Measurements from ENCODE around the gene NAT10.

DNA sequence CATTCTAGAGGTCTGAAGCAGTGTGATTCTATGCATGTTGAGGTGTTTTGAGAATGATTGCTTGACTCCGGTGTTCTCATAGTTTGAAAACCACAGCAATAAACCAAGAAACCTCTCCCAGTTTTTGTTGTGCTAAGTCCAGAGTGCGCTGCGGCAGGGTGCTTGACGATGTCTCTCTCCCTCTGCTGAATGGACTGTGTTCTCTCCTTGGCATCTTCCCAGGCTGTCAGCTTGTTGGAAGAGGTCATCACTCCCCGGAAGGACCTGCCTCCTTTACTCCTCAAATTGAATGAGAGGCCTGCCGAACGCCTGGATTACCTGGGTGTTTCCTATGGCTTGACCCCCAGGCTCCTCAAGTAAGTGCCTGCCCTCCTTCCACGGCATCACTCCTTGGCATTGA, 31.0 kb downstream of the NAT10 start:
- TF ChIP-seq POLR2AphosphoS5 (IDR thresholded peaks at IDR 0.05) (no peak), EZH2 (IDR thresholded peaks at IDR 0.05; ENCODE audit: borderline replicate concordance, insufficient read depth, low read length, poor library complexity, severe bottlenecking) (no peak), EP300 (conservative IDR thresholded peaks at IDR 0.05; ENCODE audit: poor library complexity, severe bottlenecking) (no peak), SMC3 (conservative IDR thresholded peaks at IDR 0.05; ENCODE audit: poor library complexity) (no peak), MXI1 (conservative IDR thresholded peaks at IDR 0.05; ENCODE audit: poor library complexity, severe bottlenecking) (no peak), RAD21 (conservative IDR thresholded peaks at IDR 0.05) (no peak), TAF1 (IDR thresholded peaks at IDR 0.05; ENCODE audit: low read depth) (no peak)
- TF ChIP-seq, protein P1, sequence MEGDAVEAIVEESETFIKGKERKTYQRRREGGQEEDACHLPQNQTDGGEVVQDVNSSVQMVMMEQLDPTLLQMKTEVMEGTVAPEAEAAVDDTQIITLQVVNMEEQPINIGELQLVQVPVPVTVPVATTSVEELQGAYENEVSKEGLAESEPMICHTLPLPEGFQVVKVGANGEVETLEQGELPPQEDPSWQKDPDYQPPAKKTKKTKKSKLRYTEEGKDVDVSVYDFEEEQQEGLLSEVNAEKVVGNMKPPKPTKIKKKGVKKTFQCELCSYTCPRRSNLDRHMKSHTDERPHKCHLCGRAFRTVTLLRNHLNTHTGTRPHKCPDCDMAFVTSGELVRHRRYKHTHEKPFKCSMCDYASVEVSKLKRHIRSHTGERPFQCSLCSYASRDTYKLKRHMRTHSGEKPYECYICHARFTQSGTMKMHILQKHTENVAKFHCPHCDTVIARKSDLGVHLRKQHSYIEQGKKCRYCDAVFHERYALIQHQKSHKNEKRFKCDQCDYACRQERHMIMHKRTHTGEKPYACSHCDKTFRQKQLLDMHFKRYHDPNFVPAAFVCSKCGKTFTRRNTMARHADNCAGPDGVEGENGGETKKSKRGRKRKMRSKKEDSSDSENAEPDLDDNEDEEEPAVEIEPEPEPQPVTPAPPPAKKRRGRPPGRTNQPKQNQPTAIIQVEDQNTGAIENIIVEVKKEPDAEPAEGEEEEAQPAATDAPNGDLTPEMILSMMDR (IDR thresholded peaks at IDR 0.05; ENCODE audit: poor library complexity, severe bottlenecking), result no peak
- TF ChIP-seq, protein P2, sequence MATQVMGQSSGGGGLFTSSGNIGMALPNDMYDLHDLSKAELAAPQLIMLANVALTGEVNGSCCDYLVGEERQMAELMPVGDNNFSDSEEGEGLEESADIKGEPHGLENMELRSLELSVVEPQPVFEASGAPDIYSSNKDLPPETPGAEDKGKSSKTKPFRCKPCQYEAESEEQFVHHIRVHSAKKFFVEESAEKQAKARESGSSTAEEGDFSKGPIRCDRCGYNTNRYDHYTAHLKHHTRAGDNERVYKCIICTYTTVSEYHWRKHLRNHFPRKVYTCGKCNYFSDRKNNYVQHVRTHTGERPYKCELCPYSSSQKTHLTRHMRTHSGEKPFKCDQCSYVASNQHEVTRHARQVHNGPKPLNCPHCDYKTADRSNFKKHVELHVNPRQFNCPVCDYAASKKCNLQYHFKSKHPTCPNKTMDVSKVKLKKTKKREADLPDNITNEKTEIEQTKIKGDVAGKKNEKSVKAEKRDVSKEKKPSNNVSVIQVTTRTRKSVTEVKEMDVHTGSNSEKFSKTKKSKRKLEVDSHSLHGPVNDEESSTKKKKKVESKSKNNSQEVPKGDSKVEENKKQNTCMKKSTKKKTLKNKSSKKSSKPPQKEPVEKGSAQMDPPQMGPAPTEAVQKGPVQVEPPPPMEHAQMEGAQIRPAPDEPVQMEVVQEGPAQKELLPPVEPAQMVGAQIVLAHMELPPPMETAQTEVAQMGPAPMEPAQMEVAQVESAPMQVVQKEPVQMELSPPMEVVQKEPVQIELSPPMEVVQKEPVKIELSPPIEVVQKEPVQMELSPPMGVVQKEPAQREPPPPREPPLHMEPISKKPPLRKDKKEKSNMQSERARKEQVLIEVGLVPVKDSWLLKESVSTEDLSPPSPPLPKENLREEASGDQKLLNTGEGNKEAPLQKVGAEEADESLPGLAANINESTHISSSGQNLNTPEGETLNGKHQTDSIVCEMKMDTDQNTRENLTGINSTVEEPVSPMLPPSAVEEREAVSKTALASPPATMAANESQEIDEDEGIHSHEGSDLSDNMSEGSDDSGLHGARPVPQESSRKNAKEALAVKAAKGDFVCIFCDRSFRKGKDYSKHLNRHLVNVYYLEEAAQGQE (IDR thresholded peaks at IDR 0.05; ENCODE audit: borderline replicate concordance), result no peak

All from neural cell (in vitro differentiated cells).